Large intestine (tissue), 3 donors: ENCODE data around the gene WFDC8. TPM values are rescaled to one million over a fixed set of nuclear protein-coding genes. Genes with fewer than 3 reads are reported as not detected.

ENCODE experiments used
- DNase-seq, 2 donors: peaks; one replicate each; pipeline versions ENCODE4 v3.0.0 to v3.0.0-alpha.2; 2013
- H3K27ac ChIP-seq: one replicate; pipeline ENCODE4 v1.5.1; 2013; ENCODE audit warnings: low read length
- H3K27me3 ChIP-seq: 2 replicates; pipeline ENCODE4 v1.6.1; 2013; ENCODE audit warnings: low read length; ENCODE audit not compliant: control insufficient read depth, insufficient read depth
- H3K36me3 ChIP-seq: 2 replicates; pipeline ENCODE4 v1.6.1; 2013; ENCODE audit warnings: low read length; ENCODE audit not compliant: control insufficient read depth, insufficient read depth
- H3K4me1 ChIP-seq: one replicate; pipeline ENCODE4 v1.6.1; 2013; ENCODE audit warnings: low read length; ENCODE audit not compliant: control insufficient read depth, insufficient read depth
- H3K4me3 ChIP-seq: one replicate; pipeline ENCODE4 v1.5.1; 2013; ENCODE audit warnings: low read length
- H3K9me3 ChIP-seq: one replicate; pipeline ENCODE4 v1.6.1; 2013; ENCODE audit warnings: mild to moderate bottlenecking, low read depth, low read length, moderate library complexity; ENCODE audit not compliant: control insufficient read depth
- WGBS: methylation state at CpG from one replicate; pipeline ENCODE4 v1.1.5; 2013; ENCODE audit warnings: low lambda C conversion rate; ENCODE audit not compliant: insufficient coverage; 5-methylcytosine and 5-hydroxymethylcytosine counted together
- polyA plus RNA-seq: library from polyadenylated mRNA; unstranded; fragments of 120-200 nt; gene quantifications from one replicate; pipeline ENCODE4 v1.2.1, GENCODE V29; 2013

WFDC8 gene
- polyA plus RNA-seq, 1 donor, result not detected

- H3K36me3 ChIP-seq, result no peaks in the 10 kb centered on the region
- DNase-seq, result no peak
- H3K4me3 ChIP-seq, result no peak overlapping the region
- peaks cover 5% of the 10 kb centered on the region for H3K27me3 ChIP-seq
- no peaks in the 10 kb centered on the region for H3K4me1 ChIP-seq
- H3K9me3 ChIP-seq, result no peaks in the 10 kb centered on the region
- no peak overlapping the region for H3K27ac ChIP-seq
- WGBS, result 80% methylated on average over 1 of the region's 2 CpGs
These were observed 60.8 kb downstream of the WFDC8 start for GRCh38 chr20:45518282-45518681.

DNA sequence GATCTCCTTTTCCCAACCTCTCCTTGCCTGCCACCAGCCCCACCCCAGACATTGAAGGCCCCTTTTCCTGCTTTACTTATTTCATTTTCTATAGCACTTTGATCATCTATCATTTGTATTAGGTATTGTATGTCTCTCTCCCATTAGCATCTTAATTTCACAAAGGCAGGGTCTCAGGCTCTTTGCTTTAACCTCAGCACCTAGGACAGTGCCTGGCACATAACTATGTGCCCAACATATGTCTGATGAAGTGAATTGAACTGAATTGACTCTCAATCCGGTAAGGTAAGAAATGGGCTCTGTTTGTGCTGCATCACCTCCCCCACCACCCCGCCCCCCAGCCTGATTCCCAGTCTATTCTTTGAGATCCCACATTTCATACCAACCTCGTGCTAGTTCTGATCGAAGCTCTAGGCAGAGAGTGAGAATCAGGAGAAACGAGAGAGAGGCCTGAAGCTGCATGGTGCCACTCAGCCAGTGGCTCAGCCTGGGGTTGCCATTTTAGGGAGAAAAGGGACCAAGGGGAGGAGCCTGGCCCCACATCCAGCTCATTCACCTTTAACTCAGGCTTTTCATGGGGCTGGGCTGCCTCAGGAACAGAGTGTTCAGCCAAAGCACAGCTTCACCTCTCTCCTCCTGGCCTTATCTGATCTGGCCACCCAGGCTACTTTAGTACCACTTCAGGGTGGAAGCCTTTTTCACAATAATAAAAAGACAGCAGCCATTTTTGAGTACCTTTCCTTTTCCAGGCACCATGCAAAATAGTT, 63.8 kb downstream of the WFDC8 start, which contains the start of gene SPINT3:
TSS of gene SPINT3 (minus strand) at position 476 of the 767 bp plus-strand sequence. CDS start at position 462, 14 bp downstream.
- H3K36me3 ChIP-seq, result no peaks in the 10 kb centered on the region
- no peak for DNase-seq
- no peaks in the 10 kb centered on the region for H3K9me3 ChIP-seq
- H3K4me1 ChIP-seq, result no peaks in the 10 kb centered on the region
- no peak within 1 kb of the TSS for H3K4me3 ChIP-seq
- H3K27ac ChIP-seq, result no peak within 1 kb of the TSS
- peaks cover 11% of the 10 kb centered on the region for H3K27me3 ChIP-seq
- WGBS, result no CpG with 5 or more reads among the region's 5 CpGs

DNA sequence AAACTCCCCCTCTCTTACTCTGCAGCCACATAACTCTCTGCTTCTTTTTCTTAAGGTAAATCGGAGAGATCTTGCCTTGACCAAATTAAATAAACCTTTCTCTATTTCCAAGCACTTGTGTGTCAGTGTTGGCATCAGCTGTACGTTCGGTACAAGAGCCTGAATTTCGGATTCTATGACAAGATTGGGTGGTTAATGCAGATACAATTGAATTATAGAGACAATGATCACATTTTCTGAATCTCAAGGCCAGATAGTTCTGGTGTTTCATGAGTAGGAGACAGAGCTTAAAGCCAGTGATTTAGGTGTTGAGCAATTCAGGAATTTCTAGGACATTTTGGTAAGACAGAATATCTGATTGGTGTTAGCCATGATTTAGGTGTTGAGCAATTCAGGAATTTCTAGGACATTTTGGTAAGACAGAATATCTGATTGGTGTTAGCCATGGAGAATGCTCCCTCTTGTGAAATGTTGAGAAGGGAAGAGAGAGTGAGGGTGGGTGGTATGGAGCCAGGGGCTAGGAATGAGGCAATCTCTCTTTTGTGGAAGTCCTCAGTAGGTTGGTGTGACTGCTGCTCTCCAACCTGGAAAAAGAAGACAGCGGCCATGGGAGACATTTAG, 68.7 kb downstream of the WFDC8 start:
- Histone ChIP-seq H3K27me3 (peaks cover 11% of the 10 kb centered on the region), H3K9me3 (no peaks in the 10 kb centered on the region), H3K36me3 (no peaks in the 10 kb centered on the region), H3K4me3 (no peak overlapping the region), H3K27ac (no peak overlapping the region), H3K4me1 (no peaks in the 10 kb centered on the region)
- WGBS, result no CpG with 5 or more reads among the region's 5 CpGs
- DNase-seq, result no peak

GRCh38 chr20:45509091-45509490, 70.0 kb downstream of the WFDC8 start:
- WGBS, result no CpG with 5 or more reads among the region's 4 CpGs
- Histone ChIP-seq H3K36me3 (no peaks in the 10 kb centered on the region), H3K27me3 (peaks cover 11% of the 10 kb centered on the region), H3K27ac (no peak overlapping the region), H3K9me3 (no peaks in the 10 kb centered on the region), H3K4me3 (no peak overlapping the region), H3K4me1 (no peaks in the 10 kb centered on the region)
- no peak for DNase-seq

DNA sequence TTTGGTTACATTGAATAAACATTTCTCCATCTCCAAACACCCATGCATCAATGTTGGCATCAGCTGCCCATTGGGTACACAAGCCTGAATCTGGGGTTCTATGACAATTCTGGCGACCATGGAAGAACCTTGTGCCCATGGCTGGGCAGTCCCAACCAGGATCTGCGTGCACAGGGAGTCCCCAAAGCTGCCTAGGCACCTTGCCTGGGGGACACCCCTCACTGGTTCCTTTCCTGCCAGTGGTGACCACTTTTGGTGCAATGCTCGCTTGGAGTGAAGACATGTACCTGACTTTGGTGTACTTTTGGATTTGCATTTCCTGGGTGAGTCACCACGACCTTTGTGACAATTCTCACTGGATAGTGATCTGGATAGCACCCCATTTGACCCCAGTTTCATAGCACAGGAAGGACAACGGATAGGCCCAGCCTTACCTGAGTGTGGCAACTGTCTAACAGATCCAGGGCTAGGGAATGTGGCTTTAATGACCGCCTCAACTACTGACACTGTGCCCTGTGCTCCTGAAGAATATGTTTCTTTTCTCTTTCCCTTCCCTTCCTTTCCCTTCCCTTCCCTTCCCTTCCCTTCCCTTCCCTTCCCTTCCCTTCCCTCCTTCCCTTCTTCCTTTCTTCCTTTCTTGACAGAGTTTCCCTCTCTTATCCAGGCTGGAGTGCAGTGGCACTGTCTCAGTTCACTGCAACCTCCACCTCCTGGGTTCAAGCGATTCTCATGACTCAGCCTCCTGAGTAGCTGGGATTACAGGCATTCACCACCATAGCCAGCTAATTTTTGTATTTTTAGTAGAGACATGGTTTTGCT, 70.8 kb downstream of the WFDC8 start:
- DNase-seq, result peak; percentile 3 to 9
- WGBS, result no CpG with 5 or more reads among the region's 7 CpGs
- Histone ChIP-seq H3K4me1 (no peaks in the 10 kb centered on the region), H3K9me3 (no peaks in the 10 kb centered on the region), H3K27ac (no peak overlapping the region), H3K27me3 (peaks cover 6% of the 10 kb centered on the region), H3K4me3 (no peak overlapping the region), H3K36me3 (no peaks in the 10 kb centered on the region)

- Histone ChIP-seq H3K4me1 (no peaks in the 10 kb centered on the region), H3K36me3 (no peaks in the 10 kb centered on the region), H3K27me3 (peaks cover 2% of the 10 kb centered on the region), H3K27ac (no peak overlapping the region), H3K9me3 (no peaks in the 10 kb centered on the region), H3K4me3 (no peak overlapping the region)
- DNase-seq, result no peak
- WGBS, result no CpG with 5 or more reads among the region's 5 CpGs
These were observed 71.9 kb downstream of the WFDC8 start for GRCh38 chr20:45507011-45507820.

- H3K27me3 ChIP-seq, result peaks cover 2% of the 10 kb centered on the region
- peak; percentile 2 to 22 for DNase-seq
- no peaks in the 10 kb centered on the region for H3K4me1 ChIP-seq
- H3K36me3 ChIP-seq, result no peaks in the 10 kb centered on the region
- no peak overlapping the region for H3K27ac ChIP-seq
- no peaks in the 10 kb centered on the region for H3K9me3 ChIP-seq
- H3K4me3 ChIP-seq, result no peak overlapping the region
- WGBS, result no CpG with 5 or more reads among the region's 2 CpGs
These were observed 72.7 kb downstream of the WFDC8 start for GRCh38 chr20:45506398-45506797.

GRCh38 chr20:45503403-45503802, 75.7 kb downstream of the WFDC8 start:
- no peaks in the 10 kb centered on the region for H3K4me1 ChIP-seq
- WGBS, result 80% methylated on average over 1 of the region's 2 CpGs
- no peaks in the 10 kb centered on the region for H3K9me3 ChIP-seq
- no peaks in the 10 kb centered on the region for H3K27me3 ChIP-seq
- DNase-seq, result no peak
- H3K36me3 ChIP-seq, result no peaks in the 10 kb centered on the region
- no peak overlapping the region for H3K4me3 ChIP-seq
- H3K27ac ChIP-seq, result no peak overlapping the region

DNA sequence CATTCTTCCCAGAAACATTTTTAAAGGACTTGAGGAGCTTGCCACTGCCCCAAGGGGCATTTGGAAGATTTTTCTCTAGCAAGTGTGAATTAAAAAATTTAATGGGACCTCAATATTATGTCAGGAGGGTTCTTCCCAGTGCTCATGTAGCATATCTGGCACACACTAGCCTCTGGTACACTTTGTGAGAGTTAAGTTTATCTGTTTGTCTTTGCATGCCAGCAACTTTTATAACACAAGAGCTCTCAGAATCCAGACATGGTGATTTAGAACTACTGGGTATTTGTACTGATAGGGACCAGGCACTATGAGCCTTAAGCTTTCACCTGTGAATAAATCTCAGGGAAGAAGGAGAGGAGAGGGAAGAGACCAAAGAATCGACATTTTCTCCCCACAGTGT, 76.5 kb downstream of the WFDC8 start:
- H3K27ac ChIP-seq, result no peak overlapping the region
- no peaks in the 10 kb centered on the region for H3K27me3 ChIP-seq
- H3K9me3 ChIP-seq, result no peaks in the 10 kb centered on the region
- no peaks in the 10 kb centered on the region for H3K36me3 ChIP-seq
- no CpG with 5 or more reads among the region's 1 CpG for WGBS
- H3K4me3 ChIP-seq, result no peak overlapping the region
- no peaks in the 10 kb centered on the region for H3K4me1 ChIP-seq
- no peak for DNase-seq
